Sigmoid colon (tissue), 4 donors: Measurements from ENCODE around the gene ABHD14A.

Experiments
- CTCF ChIP-seq, 4 experiments: fragments of 450-650 bp in 3 of 4; fragments of 200-600 bp in 1 of 4; IDR thresholded peaks; one replicate each; pipeline ENCODE4 v1.5.1; 2016 to 2019; ENCODE audit warnings: antibody characterized with exemption in 4 of 4, mild to moderate bottlenecking in 3 of 4, moderate library complexity in 2 of 4
- EP300 ChIP-seq, 4 donors: sonication (generic); formaldehyde crosslinking; IDR thresholded peaks; one replicate each; pipeline ENCODE4 v1.6.1; 2017; ENCODE audit warnings: antibody characterized with exemption in 4 of 4
- POLR2A ChIP-seq, 2 donors: fragments of 450-650 bp; IDR thresholded peaks; one replicate each; pipeline ENCODE4 v1.6.1; 2016; ENCODE audit warnings: antibody characterized with exemption in 2 of 2, mild to moderate bottlenecking in 2 of 2, moderate library complexity in 2 of 2
- POLR2AphosphoS5 ChIP-seq, 4 donors: sonication (generic); formaldehyde crosslinking; IDR thresholded peaks; one replicate each; pipeline ENCODE4 v1.6.1; 2017; ENCODE audit warnings: antibody characterized with exemption in 4 of 4

GRCh38 chr3:51998774-51999173, 23.9 kb downstream of the ABHD14A start:
- TF ChIP-seq POLR2A (IDR thresholded peaks at IDR 0.05) (no peak), CTCF (IDR thresholded peaks at IDR 0.05) (no peak), EP300 (IDR thresholded peaks at IDR 0.05) (no peak), POLR2AphosphoS5 (IDR thresholded peaks at IDR 0.05) (no peak)
